ENCODE measurements around the gene VIPR1. TPM values are rescaled to one million over a fixed set of nuclear protein-coding genes. Genes with fewer than 3 reads are reported as not detected.

VIPR1 gene
- total RNA-seq, 4 donors from 2014 or later: 3.0 to 6.6 (median 4.6) TPM

DNA sequence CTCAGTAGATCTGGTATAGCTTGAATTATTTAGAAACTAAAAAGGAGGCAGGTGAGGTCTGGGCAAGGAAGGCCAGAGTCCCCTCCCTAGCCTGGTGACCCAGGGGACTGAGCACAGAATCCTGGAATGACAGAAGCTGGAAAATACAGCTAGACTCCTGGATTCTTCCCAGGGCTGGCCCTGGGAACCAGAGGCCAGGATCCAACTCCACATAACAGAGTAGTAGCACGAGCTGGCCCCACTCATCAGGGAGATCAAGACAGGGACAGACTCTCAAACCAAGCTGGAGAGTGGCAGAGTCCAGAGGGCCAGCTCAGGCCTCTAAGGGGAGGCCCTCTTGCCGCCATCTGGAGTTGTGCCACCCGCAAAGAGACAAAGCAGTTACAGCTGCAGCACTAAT, 10.7 kb downstream of the VIPR1 start:
- H3K27ac ChIP-seq (replicated peaks in 1 of 4): no peak overlapping the region
- intact Hi-C loops (cut with DNase I): no loop called here
- no peaks in the 10 kb centered on the region for H3K9me3 ChIP-seq
- H3K4me1 ChIP-seq: peaks cover 0 to 7% (median 3%) of the 10 kb centered on the region in 4 donors
- TF ChIP-seq EP300 (IDR thresholded peaks at IDR 0.05) (no peak), POLR2A (IDR thresholded peaks at IDR 0.05; ENCODE audit: low read depth) (no peak), POLR2AphosphoS5 (IDR thresholded peaks at IDR 0.05) (no peak)
- TF ChIP-seq, protein P1, sequence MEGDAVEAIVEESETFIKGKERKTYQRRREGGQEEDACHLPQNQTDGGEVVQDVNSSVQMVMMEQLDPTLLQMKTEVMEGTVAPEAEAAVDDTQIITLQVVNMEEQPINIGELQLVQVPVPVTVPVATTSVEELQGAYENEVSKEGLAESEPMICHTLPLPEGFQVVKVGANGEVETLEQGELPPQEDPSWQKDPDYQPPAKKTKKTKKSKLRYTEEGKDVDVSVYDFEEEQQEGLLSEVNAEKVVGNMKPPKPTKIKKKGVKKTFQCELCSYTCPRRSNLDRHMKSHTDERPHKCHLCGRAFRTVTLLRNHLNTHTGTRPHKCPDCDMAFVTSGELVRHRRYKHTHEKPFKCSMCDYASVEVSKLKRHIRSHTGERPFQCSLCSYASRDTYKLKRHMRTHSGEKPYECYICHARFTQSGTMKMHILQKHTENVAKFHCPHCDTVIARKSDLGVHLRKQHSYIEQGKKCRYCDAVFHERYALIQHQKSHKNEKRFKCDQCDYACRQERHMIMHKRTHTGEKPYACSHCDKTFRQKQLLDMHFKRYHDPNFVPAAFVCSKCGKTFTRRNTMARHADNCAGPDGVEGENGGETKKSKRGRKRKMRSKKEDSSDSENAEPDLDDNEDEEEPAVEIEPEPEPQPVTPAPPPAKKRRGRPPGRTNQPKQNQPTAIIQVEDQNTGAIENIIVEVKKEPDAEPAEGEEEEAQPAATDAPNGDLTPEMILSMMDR (IDR thresholded peaks at IDR 0.05): no peak
- no peaks in the 10 kb centered on the region for H3K36me3 ChIP-seq
- 83% methylated on average over 3 of the region's 3 CpGs for WGBS
- peaks cover 0 to 5% (median 0%) of the 10 kb centered on the region in 4 donors for H3K27me3 ChIP-seq
- no peak for DNase-seq (ENCODE audit: extremely low spot score)
- no peak overlapping the region for H3K4me3 ChIP-seq

DNA sequence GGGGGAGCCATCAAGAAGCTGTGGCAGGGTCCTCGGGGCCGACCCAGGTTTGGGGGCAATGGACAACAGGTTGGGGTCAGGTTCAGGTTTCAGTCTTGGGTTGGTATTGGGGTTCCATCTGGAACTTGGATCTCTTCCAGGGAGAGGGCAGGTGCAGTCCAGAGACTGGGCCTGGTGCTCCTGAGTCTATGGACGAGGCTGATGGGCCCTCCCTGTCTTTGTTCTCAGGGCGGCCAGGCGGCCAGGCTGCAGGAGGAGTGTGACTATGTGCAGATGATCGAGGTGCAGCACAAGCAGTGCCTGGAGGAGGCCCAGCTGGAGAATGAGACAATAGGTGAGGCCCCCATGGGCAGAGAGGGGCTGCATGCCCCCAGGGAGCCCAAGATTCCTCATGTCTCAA, 11.1 kb downstream of the VIPR1 start:
- H3K27ac ChIP-seq (replicated peaks in 1 of 4): no peak overlapping the region
- no peak overlapping the region for H3K4me3 ChIP-seq
- H3K27me3 ChIP-seq: peaks cover 0 to 5% (median 0%) of the 10 kb centered on the region in 4 donors
- TF ChIP-seq, protein P1 (IDR thresholded peaks at IDR 0.05): no peak
- TF ChIP-seq EP300 (IDR thresholded peaks at IDR 0.05): no peak
- no peak for TF ChIP-seq POLR2A (IDR thresholded peaks at IDR 0.05; ENCODE audit: low read depth)
- TF ChIP-seq POLR2AphosphoS5 (IDR thresholded peaks at IDR 0.05): no peak
- WGBS: 100% methylated on average over 1 of the region's 6 CpGs
- no peak for DNase-seq (ENCODE audit: extremely low spot score)
- peaks cover 0 to 7% (median 3%) of the 10 kb centered on the region in 4 donors for H3K4me1 ChIP-seq
- no peaks in the 10 kb centered on the region for H3K9me3 ChIP-seq
- intact Hi-C loops (cut with DNase I): no loop called here
- no peaks in the 10 kb centered on the region for H3K36me3 ChIP-seq

DNA sequence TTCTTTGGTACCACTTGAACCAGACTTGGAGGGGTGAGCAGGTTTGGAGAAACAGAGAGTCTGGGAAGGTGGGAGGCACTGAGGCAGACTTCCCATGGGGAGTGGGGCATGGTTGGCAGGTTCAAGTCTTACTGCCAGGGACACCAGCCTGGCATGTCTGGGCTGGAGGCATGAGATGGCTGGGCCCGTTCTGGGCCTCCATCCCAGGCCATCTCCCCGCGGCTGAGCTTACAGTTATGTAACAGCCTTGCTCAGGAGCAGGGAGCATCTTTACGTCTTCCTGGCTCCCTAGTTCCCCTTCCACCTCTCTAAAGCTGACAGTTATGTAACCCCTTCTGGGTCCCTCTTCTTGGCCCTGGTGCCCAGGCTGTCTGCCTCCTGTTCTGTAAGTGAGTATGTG, 12.4 kb downstream of the VIPR1 start:
- Histone ChIP-seq H3K9me3 (no peaks in the 10 kb centered on the region), H3K36me3 (no peaks in the 10 kb centered on the region), H3K27ac (replicated peaks in 1 of 4) (no peak overlapping the region), H3K27me3 (peaks cover 0 to 5% (median 0%) of the 10 kb centered on the region in 4 donors), H3K4me3 (no peak overlapping the region), H3K4me1 (peaks cover 0 to 7% (median 3%) of the 10 kb centered on the region in 4 donors)
- intact Hi-C loops (cut with DNase I): no loop called here
- no peak for TF ChIP-seq EP300 (IDR thresholded peaks at IDR 0.05)
- TF ChIP-seq POLR2A (IDR thresholded peaks at IDR 0.05; ENCODE audit: low read depth): no peak
- TF ChIP-seq POLR2AphosphoS5 (IDR thresholded peaks at IDR 0.05): no peak
- TF ChIP-seq, protein P1 (IDR thresholded peaks at IDR 0.05): no peak
- no CpG with 5 or more reads among the region's 4 CpGs for WGBS
- no peak for DNase-seq (ENCODE audit: extremely low spot score)

DNA sequence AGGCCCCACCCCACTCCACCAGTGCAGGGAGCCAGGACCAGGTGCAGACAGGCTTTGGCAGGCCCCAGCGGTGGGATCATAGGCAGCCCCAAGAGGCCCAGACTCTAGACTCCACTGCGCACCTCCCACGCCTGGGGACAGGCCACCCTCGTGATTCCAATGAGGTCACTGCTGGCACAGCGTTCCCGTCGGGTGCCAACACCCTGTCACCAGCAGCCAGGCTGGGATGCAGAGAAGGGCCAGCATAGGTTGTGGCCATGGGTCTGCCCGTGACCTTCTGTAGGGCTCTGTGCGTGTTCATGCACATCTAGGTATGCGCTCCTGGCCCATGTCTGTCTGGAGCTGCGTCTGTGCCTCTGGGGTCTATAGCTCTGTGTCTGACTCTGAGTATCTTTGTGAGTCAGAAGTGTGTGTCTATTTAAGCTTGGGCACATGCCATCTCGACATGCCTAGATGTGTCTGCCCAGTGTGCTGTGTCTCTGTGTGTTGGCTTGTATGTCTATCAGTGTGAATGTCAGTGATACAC, 13.0 kb downstream of the VIPR1 start:
- no peaks in the 10 kb centered on the region for H3K36me3 ChIP-seq
- 93% methylated on average over 11 of the region's 12 CpGs for WGBS
- peaks cover 0 to 7% (median 3%) of the 10 kb centered on the region in 4 donors for H3K4me1 ChIP-seq
- H3K27me3 ChIP-seq: peaks cover 0 to 3% (median 0%) of the 10 kb centered on the region in 4 donors
- no peaks in the 10 kb centered on the region for H3K9me3 ChIP-seq
- H3K4me3 ChIP-seq: no peak overlapping the region
- intact Hi-C loops (cut with DNase I): no loop called here
- TF ChIP-seq, protein P1 (IDR thresholded peaks at IDR 0.05): no peak
- no peak for TF ChIP-seq EP300 (IDR thresholded peaks at IDR 0.05)
- TF ChIP-seq POLR2AphosphoS5 (IDR thresholded peaks at IDR 0.05): no peak
- TF ChIP-seq POLR2A (IDR thresholded peaks at IDR 0.05; ENCODE audit: low read depth): no peak
- no peak for DNase-seq (ENCODE audit: extremely low spot score)
- H3K27ac ChIP-seq (replicated peaks in 1 of 4): no peak overlapping the region

DNA sequence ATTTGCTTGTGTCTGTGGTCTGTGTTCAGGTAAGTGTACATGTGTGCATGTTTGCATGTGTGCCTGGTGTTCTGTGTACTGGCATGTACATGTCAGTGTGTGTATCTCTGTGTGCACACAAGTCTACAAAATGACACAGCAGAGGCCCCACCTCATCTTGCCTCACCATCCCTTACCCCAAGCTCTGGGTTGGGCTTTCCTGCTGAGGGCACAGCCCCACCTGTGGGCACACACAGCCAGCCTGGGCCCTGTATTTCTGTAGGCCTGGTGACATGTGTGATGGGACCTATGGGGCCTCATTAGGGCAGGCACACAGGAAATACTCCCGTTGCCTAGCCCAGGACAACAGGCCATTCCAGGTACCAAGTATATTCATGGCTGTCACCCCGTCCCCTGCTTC, 13.5 kb downstream of the VIPR1 start:
- WGBS: 100% methylated on average over 2 of the region's 2 CpGs
- DNase-seq (ENCODE audit: extremely low spot score): no peak
- Histone ChIP-seq H3K27ac (replicated peaks in 1 of 4) (no peak overlapping the region), H3K9me3 (no peaks in the 10 kb centered on the region), H3K36me3 (no peaks in the 10 kb centered on the region), H3K27me3 (no peaks in the 10 kb centered on the region), H3K4me1 (peaks cover 0 to 6% (median under 1%) of the 10 kb centered on the region in 4 donors), H3K4me3 (no peak overlapping the region)
- intact Hi-C loops (cut with DNase I): no loop called here
- TF ChIP-seq, protein P1 (IDR thresholded peaks at IDR 0.05): no peak
